Measurements from ENCODE around the gene PDE11A.

DNA sequence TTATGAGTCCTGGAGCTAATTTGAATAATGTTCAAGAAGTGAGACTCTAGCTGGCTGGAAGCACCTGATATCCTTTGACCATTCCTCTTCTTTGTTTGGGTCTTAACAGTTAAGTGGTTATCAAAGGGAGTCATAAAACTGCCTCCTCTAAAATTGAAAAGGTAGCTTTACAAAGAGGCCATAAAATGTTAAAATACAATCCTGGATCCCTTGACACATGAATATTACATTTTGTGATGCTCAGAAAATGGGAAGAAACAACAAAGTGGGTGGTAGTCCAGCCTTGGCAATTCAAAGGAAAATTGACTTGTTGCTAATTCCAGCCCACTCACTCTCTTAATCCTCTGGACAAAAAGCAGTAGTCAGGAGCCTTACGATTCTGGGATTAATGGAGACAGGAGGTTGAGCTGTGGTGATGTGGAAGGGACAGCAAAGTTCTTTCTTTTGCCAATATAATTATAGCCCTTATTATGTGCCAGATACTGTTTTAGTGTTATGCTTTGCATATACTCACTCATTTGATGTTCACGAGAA is 339.2 kb downstream of the PDE11A start:
- TF ChIP-seq, protein P1, sequence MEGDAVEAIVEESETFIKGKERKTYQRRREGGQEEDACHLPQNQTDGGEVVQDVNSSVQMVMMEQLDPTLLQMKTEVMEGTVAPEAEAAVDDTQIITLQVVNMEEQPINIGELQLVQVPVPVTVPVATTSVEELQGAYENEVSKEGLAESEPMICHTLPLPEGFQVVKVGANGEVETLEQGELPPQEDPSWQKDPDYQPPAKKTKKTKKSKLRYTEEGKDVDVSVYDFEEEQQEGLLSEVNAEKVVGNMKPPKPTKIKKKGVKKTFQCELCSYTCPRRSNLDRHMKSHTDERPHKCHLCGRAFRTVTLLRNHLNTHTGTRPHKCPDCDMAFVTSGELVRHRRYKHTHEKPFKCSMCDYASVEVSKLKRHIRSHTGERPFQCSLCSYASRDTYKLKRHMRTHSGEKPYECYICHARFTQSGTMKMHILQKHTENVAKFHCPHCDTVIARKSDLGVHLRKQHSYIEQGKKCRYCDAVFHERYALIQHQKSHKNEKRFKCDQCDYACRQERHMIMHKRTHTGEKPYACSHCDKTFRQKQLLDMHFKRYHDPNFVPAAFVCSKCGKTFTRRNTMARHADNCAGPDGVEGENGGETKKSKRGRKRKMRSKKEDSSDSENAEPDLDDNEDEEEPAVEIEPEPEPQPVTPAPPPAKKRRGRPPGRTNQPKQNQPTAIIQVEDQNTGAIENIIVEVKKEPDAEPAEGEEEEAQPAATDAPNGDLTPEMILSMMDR (conservative IDR thresholded peaks at IDR 0.05; ENCODE audit: low read depth in 2 of 2): no peak
- TF ChIP-seq POLR2AphosphoS5 (IDR thresholded peaks at IDR 0.05; ENCODE audit: low read depth) (no peak), ZNF331 (CRISPR knock-in tag; IDR thresholded peaks at IDR 0.05; ENCODE audit: low read depth) (no peak), EZH2phosphoT487 (IDR thresholded peaks at IDR 0.05; ENCODE audit: unreplicated experiment) (no peak), REST (IDR thresholded peaks at IDR 0.05; ENCODE audit: unreplicated experiment) (no peak)
